HG02943 (cell line): Measurements from ENCODE around the gene MRC2.

ENCODE experiments used
- ATAC-seq: cut with Tn5 transposase; IDR thresholded peaks from one replicate; pipeline ENCODE4 v1.9.1; 2021; ENCODE audit warnings: mild to moderate bottlenecking, low read depth, moderate library complexity; ENCODE audit not compliant: unreplicated experiment

Gene MRC2

GRCh38 chr17:62660629-62661118 lies 33.2 kb downstream of the MRC2 start:
- no peak for ATAC-seq

GRCh38 chr17:62661337-62661736 lies 33.9 kb downstream of the MRC2 start:
- no peak for ATAC-seq

- ATAC-seq: no peak
These were observed 35.4 kb downstream of the MRC2 start for GRCh38 chr17:62662855-62663254.

- ATAC-seq: no peak
These were observed 35.8 kb downstream of the MRC2 start for GRCh38 chr17:62663304-62663703.

GRCh38 chr17:62664336-62665120 lies 37.1 kb downstream of the MRC2 start:
- no peak for ATAC-seq

- no peak for ATAC-seq
These were observed 38.1 kb downstream of the MRC2 start for GRCh38 chr17:62665599-62665998.

- ATAC-seq: no peak
These were observed 38.8 kb downstream of the MRC2 start for GRCh38 chr17:62666061-62666800.

GRCh38 chr17:62666801-62667591 lies 39.5 kb downstream of the MRC2 start:
- ATAC-seq: no peak

GRCh38 chr17:62668091-62668804 lies 40.8 kb downstream of the MRC2 start:
- ATAC-seq: no peak

GRCh38 chr17:62670202-62670821 lies 42.8 kb downstream of the MRC2 start:
- ATAC-seq: no peak

- ATAC-seq: no peak
These were observed 44.1 kb downstream of the MRC2 start for GRCh38 chr17:62671553-62671952.

GRCh38 chr17:62672957-62673356 lies 45.5 kb downstream of the MRC2 start:
- ATAC-seq: no peak

GRCh38 chr17:62673614-62674362 lies 46.3 kb downstream of the MRC2 start:
- no peak for ATAC-seq

- ATAC-seq: no peak
These were observed 46.9 kb downstream of the MRC2 start for GRCh38 chr17:62674363-62674739.

GRCh38 chr17:62674841-62675240 lies 47.4 kb downstream of the MRC2 start:
- ATAC-seq: no peak

- ATAC-seq: no peak
These were observed 47.8 kb downstream of the MRC2 start for GRCh38 chr17:62675260-62675659.

- ATAC-seq: no peak
These were observed 48.2 kb downstream of the MRC2 start for GRCh38 chr17:62675701-62676100.

GRCh38 chr17:62676231-62676943 lies 48.9 kb downstream of the MRC2 start:
- no peak for ATAC-seq
